Stimulated activated effector memory CD8-positive, alpha-beta T cell treated with anti-CD3 and anti-CD28 coated beads, Interleukin-12 subunit alpha, Interleukin-12 subunit beta, amount 100 ng/mL, for 72 hours (primary cell): ENCODE data around the gene KLHL8.
"Not testable (repeated sequence)": the region's sequence is repeated elsewhere in the genome, so short reads cannot be mapped to it uniquely, and the experiment has no call there.

ENCODE experiments used
- ATAC-seq: fragments of 150-1000 bp; cut with Tn5 transposase; 2 replicates; pipeline ENCODE4 v1.10.0; 2021
- DNase-seq, 2 donors: peaks; one replicate each; pipeline ENCODE4 v3.0.0; 2021 to 2022; ENCODE audit warnings: low spot score in 2 of 2
- H3K27ac Mint-ChIP-seq: one replicate; pipeline ENCODE4 v1.8.0; 2022; ENCODE audit warnings: mild to moderate bottlenecking, mixed read lengths
- H3K36me3 Mint-ChIP-seq: one replicate; pipeline ENCODE4 v1.8.0; 2022; ENCODE audit warnings: mild to moderate bottlenecking, mixed read lengths
- H3K4me1 Mint-ChIP-seq: one replicate; pipeline ENCODE4 v1.8.0; 2022; ENCODE audit warnings: mixed read lengths
- H3K4me3 Mint-ChIP-seq: one replicate; pipeline ENCODE4 v1.8.0; 2022; ENCODE audit warnings: mild to moderate bottlenecking, mixed read lengths
- H3K9me3 Mint-ChIP-seq: one replicate; pipeline ENCODE4 v1.8.0; 2022; ENCODE audit warnings: mixed read lengths

KLHL8 gene

DNA sequence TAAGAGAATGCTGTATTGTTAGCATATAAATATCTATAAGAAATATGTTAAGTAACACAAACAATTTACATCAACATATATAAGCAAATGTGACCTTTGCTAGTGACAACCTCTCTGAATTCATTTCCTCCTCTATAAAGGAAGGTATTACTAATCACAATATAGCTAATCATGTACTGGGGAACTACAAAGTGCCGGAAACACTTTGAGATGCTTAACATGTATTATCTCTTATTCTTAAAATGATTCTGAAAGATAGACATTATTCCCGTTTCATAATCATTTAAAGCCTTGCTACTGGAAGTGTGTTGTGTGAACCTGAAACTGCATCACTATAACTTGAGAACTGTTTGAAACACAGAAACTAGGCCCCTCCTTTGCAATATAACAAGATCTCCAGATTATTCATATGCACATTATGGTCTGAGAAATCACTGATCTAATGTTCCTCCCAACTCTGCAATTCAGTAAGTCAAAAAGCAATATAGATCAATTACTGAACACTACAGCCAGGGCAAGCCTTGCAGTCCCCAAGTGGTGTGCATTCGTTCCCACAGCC lies 54.0 kb downstream of the KLHL8 start:
- H3K9me3 Mint-ChIP-seq, result no peaks in the 10 kb centered on the region
- ATAC-seq (peak; percentile 64), DNase-seq (no peak)
- H3K4me3 Mint-ChIP-seq, result no peak overlapping the region
- peaks cover 35% of the 10 kb centered on the region for H3K36me3 Mint-ChIP-seq
- H3K4me1 Mint-ChIP-seq, result no peaks in the 10 kb centered on the region
- H3K27ac Mint-ChIP-seq, result no peak overlapping the region

DNA sequence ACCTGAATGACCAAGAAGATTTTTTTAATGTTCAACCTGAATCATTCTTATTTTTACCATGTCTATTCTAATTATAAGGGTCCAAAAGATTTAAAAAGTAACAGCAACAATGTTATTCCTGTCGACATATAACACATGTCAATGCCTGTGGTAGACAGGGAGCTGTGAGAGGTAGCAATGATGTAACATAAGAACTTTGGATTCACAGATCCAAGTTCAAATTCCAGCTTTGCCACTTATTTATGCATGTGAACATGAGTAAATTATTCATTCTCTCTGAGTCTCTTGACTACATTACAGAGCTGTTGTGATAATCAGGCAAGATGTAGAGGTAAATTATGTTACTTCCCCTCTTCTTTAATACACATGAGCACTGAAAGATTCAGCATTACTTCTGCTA lies 54.5 kb downstream of the KLHL8 start:
- ATAC-seq (no peak), DNase-seq (no peak)
- H3K4me3 Mint-ChIP-seq, result no peak overlapping the region
- peaks cover 39% of the 10 kb centered on the region for H3K36me3 Mint-ChIP-seq
- no peaks in the 10 kb centered on the region for H3K4me1 Mint-ChIP-seq
- no peak overlapping the region for H3K27ac Mint-ChIP-seq
- H3K9me3 Mint-ChIP-seq, result no peaks in the 10 kb centered on the region

DNA sequence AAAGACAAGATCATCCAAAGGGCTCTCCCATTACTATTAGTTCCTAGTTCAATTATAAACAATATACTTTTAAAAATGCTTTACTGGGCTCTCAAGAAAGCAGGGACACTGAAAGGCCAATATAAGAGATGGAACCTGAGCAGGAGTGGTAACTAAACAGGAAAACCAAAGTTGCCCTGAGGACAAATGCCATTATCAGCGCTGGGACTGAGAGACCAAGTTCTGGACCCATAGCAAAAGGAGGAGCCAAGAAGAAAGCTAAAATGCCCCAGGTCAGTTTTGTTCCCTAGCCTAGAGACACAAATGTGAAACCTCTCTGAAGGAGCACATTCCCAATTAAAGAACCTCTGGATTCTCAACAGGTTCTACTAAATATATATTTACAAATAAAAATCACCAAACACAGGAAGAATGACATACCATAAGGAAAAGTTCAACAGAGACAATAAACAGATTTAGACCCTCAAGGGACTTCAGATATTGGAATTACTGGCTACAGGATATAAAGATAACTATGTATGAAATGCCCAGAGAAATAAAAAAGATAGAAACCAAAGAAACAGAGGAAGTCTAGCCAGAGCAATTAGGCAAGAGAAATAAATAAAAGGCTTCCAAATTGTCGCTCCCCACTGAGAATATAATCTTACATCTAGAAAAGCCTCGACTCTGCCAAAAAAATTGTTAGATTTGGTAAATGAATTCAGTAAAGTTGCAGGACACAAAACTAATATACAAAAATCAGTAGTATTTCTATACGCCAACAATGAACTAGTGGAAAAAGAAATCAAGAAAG lies 67.1 kb downstream of the KLHL8 start:
- ATAC-seq (no peak), DNase-seq (no peak)
- Mint-ChIP-seq H3K4me3 (no peak overlapping the region), H3K36me3 (peaks cover 5% of the 10 kb centered on the region), H3K4me1 (no peaks in the 10 kb centered on the region), H3K9me3 (no peaks in the 10 kb centered on the region), H3K27ac (peak overlapping the region; percentile 32)

- ATAC-seq, result no peak
- H3K27ac Mint-ChIP-seq, result no peak overlapping the region
- H3K4me1 Mint-ChIP-seq, result no peaks in the 10 kb centered on the region
- no peak overlapping the region for H3K4me3 Mint-ChIP-seq
- H3K36me3 Mint-ChIP-seq, result no peaks in the 10 kb centered on the region
- no peaks in the 10 kb centered on the region for H3K9me3 Mint-ChIP-seq
- DNase-seq, result no peak
Observed at GRCh38 chr4:87152310-87153041, 67.9 kb downstream of the KLHL8 start.

- H3K4me1 Mint-ChIP-seq, result no peaks in the 10 kb centered on the region
- H3K4me3 Mint-ChIP-seq, result no peak overlapping the region
- no peak overlapping the region for H3K27ac Mint-ChIP-seq
- H3K36me3 Mint-ChIP-seq, result no peaks in the 10 kb centered on the region
- no peak for DNase-seq
- no peaks in the 10 kb centered on the region for H3K9me3 Mint-ChIP-seq
- no peak for ATAC-seq
Observed at GRCh38 chr4:87151730-87152129, 68.7 kb downstream of the KLHL8 start.

DNA sequence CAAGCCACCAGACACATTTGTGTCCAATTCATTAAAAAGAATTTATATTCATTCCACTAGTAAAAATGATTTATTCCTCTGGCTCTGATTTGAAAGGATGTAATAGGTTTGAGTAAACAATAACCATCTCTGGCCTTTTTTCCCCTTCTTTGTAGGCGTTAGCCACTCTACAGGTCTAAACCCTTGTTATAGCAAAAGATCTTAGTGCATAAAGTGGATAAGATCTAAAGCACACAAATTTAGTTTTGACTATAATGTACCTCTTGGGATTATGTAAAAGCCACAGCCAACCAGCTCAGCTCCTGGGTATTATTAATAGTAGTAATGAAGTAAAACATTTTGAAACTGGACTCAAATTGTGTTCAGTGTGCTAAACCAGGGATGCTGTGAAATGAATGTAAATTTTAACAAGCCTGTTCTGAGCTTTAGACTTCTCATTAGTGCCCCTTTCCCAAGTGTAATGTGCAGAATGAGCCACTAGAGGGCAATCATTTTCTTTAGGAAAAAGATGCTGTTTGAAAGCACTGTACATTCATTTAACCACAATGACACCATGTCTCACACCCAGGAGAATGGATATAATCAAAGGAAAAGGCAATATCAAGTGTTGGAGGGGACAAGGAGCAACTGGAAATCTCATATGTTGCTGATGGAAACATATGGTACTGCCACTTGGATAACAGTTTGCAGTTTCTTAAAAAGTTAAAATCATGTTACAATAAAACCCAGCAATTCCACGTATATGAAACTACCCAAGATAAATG lies 69.7 kb downstream of the KLHL8 start:
- Mint-ChIP-seq H3K36me3 (no peaks in the 10 kb centered on the region), H3K4me3 (no peak overlapping the region), H3K4me1 (no peaks in the 10 kb centered on the region), H3K9me3 (no peaks in the 10 kb centered on the region), H3K27ac (no peak overlapping the region)
- peak; percentile 71 for ATAC-seq
- peak; percentile 53 to 65 for DNase-seq

DNA sequence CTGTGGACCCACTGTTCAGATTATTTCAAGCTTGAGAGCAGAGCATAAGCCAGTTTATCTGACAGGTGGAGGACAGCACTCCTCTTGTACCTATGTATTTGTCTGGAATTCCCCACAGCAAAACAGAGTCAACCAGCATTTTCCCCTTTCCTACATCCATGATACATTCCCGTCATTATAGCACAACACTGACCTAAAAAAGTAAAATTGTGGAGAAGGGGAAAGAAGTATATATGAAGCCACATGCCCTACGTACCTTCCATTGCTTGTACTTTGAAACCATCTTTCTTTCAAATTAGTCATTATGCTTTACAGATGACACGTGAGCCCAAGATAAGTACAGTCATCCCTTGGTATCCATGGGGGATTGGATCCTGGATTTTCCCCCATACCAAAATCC lies 73.3 kb downstream of the KLHL8 start:
- no peak overlapping the region for H3K4me3 Mint-ChIP-seq
- H3K4me1 Mint-ChIP-seq, result no peaks in the 10 kb centered on the region
- ATAC-seq, result no peak
- peaks cover 16% of the 10 kb centered on the region for H3K36me3 Mint-ChIP-seq
- DNase-seq, result no peak
- no peak overlapping the region for H3K27ac Mint-ChIP-seq
- H3K9me3 Mint-ChIP-seq, result no peaks in the 10 kb centered on the region

GRCh38 chr4:87145934-87146333 lies 74.5 kb downstream of the KLHL8 start:
- ATAC-seq, result not testable (repeated sequence)

GRCh38 chr4:87144356-87144755 lies 76.1 kb downstream of the KLHL8 start:
- ATAC-seq (no peak), DNase-seq (no peak)
- Mint-ChIP-seq H3K4me3 (no peak overlapping the region), H3K36me3 (peaks cover 34% of the 10 kb centered on the region), H3K4me1 (no peaks in the 10 kb centered on the region), H3K27ac (no peak overlapping the region), H3K9me3 (no peaks in the 10 kb centered on the region)

More at GRCh38 chr4:87145934-87146333, 74.5 kb downstream of the KLHL8 start:
- H3K9me3 Mint-ChIP-seq, H3K4me3 Mint-ChIP-seq, H3K27ac Mint-ChIP-seq, DNase-seq, H3K4me1 Mint-ChIP-seq: not testable (repeated sequence)
- H3K36me3 Mint-ChIP-seq, result peaks cover 27% of the 10 kb centered on the region

DNA sequence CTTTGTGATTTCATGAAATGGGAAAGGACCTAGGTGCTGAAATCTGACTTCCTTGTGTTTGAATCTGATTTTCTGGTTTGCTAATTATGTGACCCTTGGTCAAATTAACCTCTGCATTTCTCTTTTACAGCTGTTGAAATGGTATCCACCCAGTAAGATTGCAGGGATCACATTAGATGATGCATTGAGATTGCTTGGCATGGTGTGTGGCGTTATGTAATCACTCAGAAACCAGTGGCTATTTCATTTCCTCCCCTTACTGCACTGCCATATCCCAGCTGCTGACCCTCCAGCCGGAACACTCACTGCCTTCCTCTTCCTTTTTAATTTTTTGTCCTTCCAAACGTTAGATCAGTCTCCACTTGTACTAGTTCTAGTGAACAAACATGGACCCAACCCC lies 79.0 kb downstream of the KLHL8 start:
- H3K4me1 Mint-ChIP-seq, result no peaks in the 10 kb centered on the region
- ATAC-seq (no peak), DNase-seq (no peak)
- no peak overlapping the region for H3K27ac Mint-ChIP-seq
- H3K36me3 Mint-ChIP-seq, result peaks cover 60% of the 10 kb centered on the region
- no peaks in the 10 kb centered on the region for H3K9me3 Mint-ChIP-seq
- no peak overlapping the region for H3K4me3 Mint-ChIP-seq

- peak overlapping the region; percentile 15 for H3K27ac Mint-ChIP-seq
- ATAC-seq (no peak), DNase-seq (no peak)
- no peak overlapping the region for H3K4me3 Mint-ChIP-seq
- H3K36me3 Mint-ChIP-seq, result peaks cover 97% of the 10 kb centered on the region
- peaks cover 6% of the 10 kb centered on the region for H3K4me1 Mint-ChIP-seq
- no peaks in the 10 kb centered on the region for H3K9me3 Mint-ChIP-seq
Observed at GRCh38 chr4:87134122-87134521, 86.3 kb downstream of the KLHL8 start.

DNA sequence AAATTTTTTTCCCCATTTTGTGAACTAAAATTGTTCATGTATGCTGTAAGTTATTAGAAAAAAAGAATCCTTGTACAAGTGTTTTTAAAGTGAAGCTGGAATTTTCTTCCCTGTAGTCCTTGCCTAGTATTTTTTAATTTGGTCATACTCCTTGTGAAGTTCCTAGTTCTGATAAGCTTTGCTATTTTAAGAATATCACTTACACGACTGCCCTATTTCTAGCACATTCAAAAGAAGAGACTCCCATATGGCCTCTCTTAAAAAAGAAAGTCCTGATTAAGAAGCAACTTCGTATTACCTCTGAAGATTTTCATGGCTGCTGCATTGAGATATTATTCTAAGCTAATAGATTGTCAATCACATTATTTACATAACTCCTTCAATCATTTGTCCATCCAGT lies 87.2 kb downstream of the KLHL8 start:
- DNase-seq, result no peak
- no peak for ATAC-seq
- Mint-ChIP-seq H3K36me3 (peaks cover 100% of the 10 kb centered on the region), H3K4me3 (no peak overlapping the region), H3K27ac (no peak overlapping the region), H3K9me3 (no peaks in the 10 kb centered on the region), H3K4me1 (peaks cover 6% of the 10 kb centered on the region)

DNA sequence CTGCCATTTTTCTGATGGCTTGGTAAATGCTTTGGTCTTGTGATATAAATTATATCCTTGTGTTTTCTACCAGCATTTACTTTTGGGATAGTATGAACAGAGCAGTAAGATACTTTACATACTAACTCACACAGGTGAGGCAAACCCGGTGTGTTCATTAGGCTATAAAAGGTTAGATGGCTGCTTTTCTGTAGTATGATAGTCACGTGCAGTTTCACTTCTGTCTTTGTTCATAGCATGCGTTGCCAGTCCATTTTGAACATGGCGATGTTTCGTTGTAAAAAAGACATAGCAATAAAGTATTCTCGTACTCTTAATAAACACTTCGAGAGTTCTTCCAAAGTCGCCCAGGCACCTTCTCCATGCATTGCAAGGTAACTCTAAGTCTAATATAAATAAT lies 88.4 kb downstream of the KLHL8 start:
- Mint-ChIP-seq H3K27ac (no peak overlapping the region), H3K36me3 (peaks cover 100% of the 10 kb centered on the region), H3K4me3 (no peak overlapping the region), H3K4me1 (peaks cover 6% of the 10 kb centered on the region), H3K9me3 (no peaks in the 10 kb centered on the region)
- ATAC-seq (no peak), DNase-seq (no peak)

GRCh38 chr4:87130985-87131703 lies 89.3 kb downstream of the KLHL8 start:
- Mint-ChIP-seq H3K36me3 (peaks cover 100% of the 10 kb centered on the region), H3K4me1 (peaks cover 6% of the 10 kb centered on the region), H3K27ac (no peak overlapping the region), H3K9me3 (no peaks in the 10 kb centered on the region), H3K4me3 (no peak overlapping the region)
- DNase-seq, result no peak
- no peak for ATAC-seq

GRCh38 chr4:87129681-87130080 lies 90.7 kb downstream of the KLHL8 start:
- H3K4me3 Mint-ChIP-seq, result no peak overlapping the region
- H3K9me3 Mint-ChIP-seq, result no peaks in the 10 kb centered on the region
- no peak overlapping the region for H3K27ac Mint-ChIP-seq
- no peak for ATAC-seq
- H3K4me1 Mint-ChIP-seq, result peaks cover 11% of the 10 kb centered on the region
- DNase-seq, result no peak
- H3K36me3 Mint-ChIP-seq, result peaks cover 100% of the 10 kb centered on the region
